ENCODE results near the gene CCDC124.

DNA sequence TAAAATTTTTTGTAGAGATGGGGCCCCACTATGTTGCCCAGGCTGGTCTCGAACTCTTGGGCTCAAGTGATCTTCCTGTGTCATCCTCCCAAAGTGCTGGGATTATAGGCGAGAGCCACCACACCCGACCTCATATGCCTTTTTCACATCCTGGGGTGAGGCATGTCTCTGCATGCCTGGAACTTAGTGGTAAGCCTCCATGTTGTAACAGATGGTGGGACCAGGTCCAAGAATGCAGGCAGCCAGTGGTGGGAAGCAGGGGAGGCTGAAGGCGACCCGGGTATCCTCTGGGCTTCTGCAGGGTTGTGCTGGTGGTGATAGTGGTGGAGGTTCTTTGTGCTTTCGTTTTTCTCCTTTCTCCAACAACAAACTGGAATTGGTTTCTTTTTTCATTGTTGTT is 30.1 kb upstream of the CCDC124 start:
- TF ChIP-seq, protein P1, sequence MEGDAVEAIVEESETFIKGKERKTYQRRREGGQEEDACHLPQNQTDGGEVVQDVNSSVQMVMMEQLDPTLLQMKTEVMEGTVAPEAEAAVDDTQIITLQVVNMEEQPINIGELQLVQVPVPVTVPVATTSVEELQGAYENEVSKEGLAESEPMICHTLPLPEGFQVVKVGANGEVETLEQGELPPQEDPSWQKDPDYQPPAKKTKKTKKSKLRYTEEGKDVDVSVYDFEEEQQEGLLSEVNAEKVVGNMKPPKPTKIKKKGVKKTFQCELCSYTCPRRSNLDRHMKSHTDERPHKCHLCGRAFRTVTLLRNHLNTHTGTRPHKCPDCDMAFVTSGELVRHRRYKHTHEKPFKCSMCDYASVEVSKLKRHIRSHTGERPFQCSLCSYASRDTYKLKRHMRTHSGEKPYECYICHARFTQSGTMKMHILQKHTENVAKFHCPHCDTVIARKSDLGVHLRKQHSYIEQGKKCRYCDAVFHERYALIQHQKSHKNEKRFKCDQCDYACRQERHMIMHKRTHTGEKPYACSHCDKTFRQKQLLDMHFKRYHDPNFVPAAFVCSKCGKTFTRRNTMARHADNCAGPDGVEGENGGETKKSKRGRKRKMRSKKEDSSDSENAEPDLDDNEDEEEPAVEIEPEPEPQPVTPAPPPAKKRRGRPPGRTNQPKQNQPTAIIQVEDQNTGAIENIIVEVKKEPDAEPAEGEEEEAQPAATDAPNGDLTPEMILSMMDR (IDR thresholded peaks at IDR 0.05; ENCODE audit: insufficient read depth, low read depth, low read length), result no peak
- no peak for TF ChIP-seq EZH2 (IDR thresholded peaks at IDR 0.05; ENCODE audit: insufficient read depth, low read length)
